HG03025 (cell line): ENCODE data around the gene ATXN1.

Experiments
- ATAC-seq: cut with Tn5 transposase; IDR thresholded peaks from one replicate; pipeline ENCODE4 v1.9.1; 2021; ENCODE audit warnings: mild to moderate bottlenecking, moderate library complexity; ENCODE audit not compliant: unreplicated experiment, low FRiP score

Gene ATXN1

GRCh38 chr6:16361121-16361520 is 400.1 kb downstream of the ATXN1 start:
- no peak for ATAC-seq

- no peak for ATAC-seq
Measured at GRCh38 chr6:16360365-16360764, 400.9 kb downstream of the ATXN1 start.

GRCh38 chr6:16359563-16359962 is 401.7 kb downstream of the ATXN1 start:
- no peak for ATAC-seq

- ATAC-seq = no peak
Measured at GRCh38 chr6:16358531-16359138, 402.6 kb downstream of the ATXN1 start.

GRCh38 chr6:16355699-16356446 is 405.4 kb downstream of the ATXN1 start:
- no peak for ATAC-seq

- ATAC-seq = no peak
Measured at GRCh38 chr6:16355238-16355637, 406.0 kb downstream of the ATXN1 start.

- ATAC-seq = no peak
Measured at GRCh38 chr6:16354692-16355091, 406.6 kb downstream of the ATXN1 start.

- no peak for ATAC-seq
Measured at GRCh38 chr6:16352821-16353438, 408.3 kb downstream of the ATXN1 start.

GRCh38 chr6:16352258-16352635 is 409.0 kb downstream of the ATXN1 start:
- ATAC-seq = no peak

- ATAC-seq = no peak
Measured at GRCh38 chr6:16349544-16349943, 411.7 kb downstream of the ATXN1 start.

- no peak for ATAC-seq
Measured at GRCh38 chr6:16346831-16347230, 414.4 kb downstream of the ATXN1 start.

- ATAC-seq = no peak
Measured at GRCh38 chr6:16345449-16346330, 415.6 kb downstream of the ATXN1 start.

- no peak for ATAC-seq
Measured at GRCh38 chr6:16344756-16345155, 416.5 kb downstream of the ATXN1 start.

- ATAC-seq = no peak
Measured at GRCh38 chr6:16343593-16343992, 417.7 kb downstream of the ATXN1 start.

GRCh38 chr6:16339265-16339587 is 422.0 kb downstream of the ATXN1 start:
- no peak for ATAC-seq

- ATAC-seq = no peak
Measured at GRCh38 chr6:16338577-16339264, 422.5 kb downstream of the ATXN1 start.

GRCh38 chr6:16337295-16337975 is 423.8 kb downstream of the ATXN1 start:
- no peak for ATAC-seq

- no peak for ATAC-seq
Measured at GRCh38 chr6:16336911-16337294, 424.4 kb downstream of the ATXN1 start.

- no peak for ATAC-seq
Measured at GRCh38 chr6:16336056-16336818, 425.0 kb downstream of the ATXN1 start.
